SU-DHL-6 (cell line): ENCODE data around the gene NKPD1.

ENCODE experiments used
- EZH2phosphoT487 ChIP-seq: fragments of 200-600 bp; sonication (generic), shearing (Covaris generic); conservative IDR thresholded peaks from 2 replicates; pipeline ENCODE4 v1.6.1; 2018; ENCODE audit warnings: mild to moderate bottlenecking, antibody characterized with exemption, low read length, moderate library complexity, mixed read lengths
- TF ChIP-seq, protein P1 (sequence below): fragments of 200-600 bp; sonication (generic); IDR thresholded peaks from one replicate; pipeline ENCODE4 v1.5.1; 2017; ENCODE audit warnings: antibody characterized with exemption, mild to moderate bottlenecking, low read length, moderate library complexity; ENCODE audit not compliant: insufficient read depth, poor library complexity, severe bottlenecking

DNA sequence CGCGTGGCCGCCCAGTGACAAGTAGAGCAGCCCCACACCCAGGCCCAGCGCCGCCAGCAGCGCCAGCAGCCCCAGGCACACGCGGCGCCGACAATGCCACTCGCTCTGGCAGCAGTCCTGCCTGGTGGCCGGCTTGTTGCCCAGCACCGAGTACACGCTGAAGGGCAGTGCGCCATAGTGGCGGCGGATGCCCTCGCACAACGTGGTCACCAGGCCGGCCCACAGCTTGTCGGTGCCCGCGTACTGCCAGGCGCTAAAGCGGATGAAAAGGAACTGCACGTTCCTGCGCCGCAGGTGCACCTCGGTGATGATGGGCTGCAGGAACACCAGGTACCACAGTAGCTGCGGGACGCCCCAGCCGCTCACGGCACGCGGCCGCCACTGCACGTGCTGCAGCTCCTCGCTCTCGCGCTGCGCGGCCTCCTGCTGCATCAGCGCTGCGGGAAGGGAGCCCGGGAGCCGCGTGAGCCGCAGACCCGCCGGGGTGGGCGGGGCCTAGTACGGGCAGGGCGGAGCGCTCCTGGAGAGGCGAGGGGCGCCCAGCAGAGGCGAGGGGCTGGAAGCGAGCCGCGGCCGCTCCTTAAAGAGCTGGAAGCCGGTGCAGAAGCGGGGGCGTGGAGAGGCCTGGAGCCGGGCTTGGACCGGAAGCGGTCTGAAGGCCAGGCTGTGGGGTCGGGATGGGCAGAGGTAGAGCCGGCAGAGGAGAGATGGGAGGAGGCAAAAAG, 7.3 kb downstream of the NKPD1 start:
- TF ChIP-seq, protein P1, sequence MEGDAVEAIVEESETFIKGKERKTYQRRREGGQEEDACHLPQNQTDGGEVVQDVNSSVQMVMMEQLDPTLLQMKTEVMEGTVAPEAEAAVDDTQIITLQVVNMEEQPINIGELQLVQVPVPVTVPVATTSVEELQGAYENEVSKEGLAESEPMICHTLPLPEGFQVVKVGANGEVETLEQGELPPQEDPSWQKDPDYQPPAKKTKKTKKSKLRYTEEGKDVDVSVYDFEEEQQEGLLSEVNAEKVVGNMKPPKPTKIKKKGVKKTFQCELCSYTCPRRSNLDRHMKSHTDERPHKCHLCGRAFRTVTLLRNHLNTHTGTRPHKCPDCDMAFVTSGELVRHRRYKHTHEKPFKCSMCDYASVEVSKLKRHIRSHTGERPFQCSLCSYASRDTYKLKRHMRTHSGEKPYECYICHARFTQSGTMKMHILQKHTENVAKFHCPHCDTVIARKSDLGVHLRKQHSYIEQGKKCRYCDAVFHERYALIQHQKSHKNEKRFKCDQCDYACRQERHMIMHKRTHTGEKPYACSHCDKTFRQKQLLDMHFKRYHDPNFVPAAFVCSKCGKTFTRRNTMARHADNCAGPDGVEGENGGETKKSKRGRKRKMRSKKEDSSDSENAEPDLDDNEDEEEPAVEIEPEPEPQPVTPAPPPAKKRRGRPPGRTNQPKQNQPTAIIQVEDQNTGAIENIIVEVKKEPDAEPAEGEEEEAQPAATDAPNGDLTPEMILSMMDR: no peak
- no peak for TF ChIP-seq EZH2phosphoT487
